ENCODE data around the gene TP53RK.

DNA sequence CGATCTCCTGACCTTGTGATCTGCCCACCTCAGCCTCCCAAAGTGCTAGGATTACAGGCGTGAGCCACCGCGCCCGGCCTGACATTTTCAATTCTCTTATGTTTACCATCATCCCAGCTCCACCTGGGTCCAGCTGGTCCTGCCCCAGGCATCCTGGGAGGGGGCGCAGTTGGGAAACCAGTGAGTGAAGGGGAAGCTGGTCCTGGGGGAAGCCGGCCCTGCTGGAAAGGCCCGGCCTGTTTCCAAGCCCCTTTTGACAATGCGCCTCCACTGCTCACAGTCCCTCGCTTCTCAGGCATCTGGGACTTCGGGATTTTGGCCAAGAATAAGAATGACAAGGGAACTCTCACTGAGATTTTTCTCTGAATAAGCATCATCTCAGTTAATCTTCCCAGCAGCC lies 52.2 kb downstream of the TP53RK start:
- TF ChIP-seq GATA2 (IDR thresholded peaks at IDR 0.05; ENCODE audit: low read depth, low read length) (no peak), GATA3 (IDR thresholded peaks at IDR 0.05; ENCODE audit: low read depth, low read length) (no peak)

All from SH-SY5Y (cell line).